GM23338 (cell line): Measurements from ENCODE around the gene APBA1. TPM values are rescaled to one million over a fixed set of nuclear protein-coding genes. Genes with fewer than 3 reads are reported as not detected.

ENCODE experiments used
- ATAC-seq: fragments of 200-7000 bp; cut with Tn5 transposase; 3 replicates; pipeline ENCODE4 v1.9.1; 2020
- DNase-seq: peaks from one replicate; pipeline ENCODE4 v3.0.0-alpha.2; 2015; ENCODE audit warnings: low spot score
- H2AFZ ChIP-seq: fragments of 200-600 bp; sonication (generic); 2 replicates; pipeline ENCODE4 v1.8.0; 2016; ENCODE audit warnings: antibody characterized with exemption, mild to moderate bottlenecking, moderate library complexity
- H3F3A ChIP-seq: fragments of 200-600 bp; sonication (generic); replicated peaks from 2 replicates; pipeline ENCODE4 v1.8.0; 2017; ENCODE audit warnings: antibody characterized with exemption, mixed run types, low read depth
- H3K27ac ChIP-seq: fragments of 200-600 bp; sonication (generic); 2 replicates; pipeline ENCODE4 v1.6.1; 2016; ENCODE audit warnings: low read depth
- H3K27me3 ChIP-seq: fragments of 200-600 bp; sonication (generic); 2 replicates; pipeline ENCODE4 v1.8.0; 2016; ENCODE audit warnings: mild to moderate bottlenecking, mixed run types, moderate library complexity; ENCODE audit not compliant: insufficient read depth
- H3K36me3 ChIP-seq: fragments of 200-600 bp; sonication (generic); 2 replicates; pipeline ENCODE4 v1.8.0; 2016; ENCODE audit warnings: mild to moderate bottlenecking; ENCODE audit not compliant: insufficient read depth
- H3K4me1 ChIP-seq: fragments of 200-600 bp; sonication (generic); 2 replicates; pipeline ENCODE4 v1.8.0; 2016; ENCODE audit warnings: mild to moderate bottlenecking, moderate library complexity; ENCODE audit not compliant: insufficient read depth
- H3K4me2 ChIP-seq: fragments of 200-600 bp; sonication (generic); 2 replicates; pipeline ENCODE4 v1.7.1; 2017; ENCODE audit warnings: mixed run types
- H3K4me3 ChIP-seq: fragments of 200-600 bp; sonication (generic); 2 replicates; pipeline ENCODE4 v1.6.1; 2016; ENCODE audit warnings: mixed run types
- H3K79me2 ChIP-seq: fragments of 200-600 bp; sonication (generic); replicated peaks from 2 replicates; pipeline ENCODE4 v1.8.0; 2017; ENCODE audit warnings: mild to moderate bottlenecking; ENCODE audit not compliant: insufficient read depth
- H3K9me2 ChIP-seq: fragments of 200-600 bp; sonication (generic); 2 replicates; pipeline ENCODE4 v1.8.0; 2017; ENCODE audit not compliant: insufficient read depth
- H4K20me1 ChIP-seq: fragments of 200-600 bp; sonication (generic); replicated peaks from 2 replicates; pipeline ENCODE4 v1.8.0; 2017; ENCODE audit warnings: mild to moderate bottlenecking; ENCODE audit not compliant: insufficient read depth
- H3K27ac Mint-ChIP-seq: 2 replicates; pipeline ENCODE4 v1.8.0; 2020; ENCODE audit warnings: inconsistent platforms, mild to moderate bottlenecking, moderate library complexity, mixed read lengths
- H3K27me3 Mint-ChIP-seq: 3 replicates; pipeline ENCODE4 v1.8.0; 2022; ENCODE audit warnings: low read depth, mild to moderate bottlenecking, moderate library complexity, mixed read lengths, inconsistent platforms; ENCODE audit not compliant: insufficient read depth, poor library complexity
- H3K36me3 Mint-ChIP-seq: 3 replicates; pipeline ENCODE4 v1.8.0; 2021; ENCODE audit warnings: low read depth, mild to moderate bottlenecking, inconsistent platforms, moderate library complexity, mixed read lengths
- H3K4me1 Mint-ChIP-seq: 3 replicates; pipeline ENCODE4 v1.8.0; 2020; ENCODE audit warnings: mild to moderate bottlenecking, inconsistent platforms, mixed read lengths
- H3K4me3 Mint-ChIP-seq: 3 replicates; pipeline ENCODE4 v1.8.0; 2021; ENCODE audit warnings: moderate library complexity, mild to moderate bottlenecking, inconsistent platforms, mixed read lengths
- H3K9me3 Mint-ChIP-seq: 3 replicates; pipeline ENCODE4 v1.8.0; 2020; ENCODE audit warnings: moderate library complexity, mild to moderate bottlenecking, inconsistent platforms, mixed read lengths
- CREB1 ChIP-seq: fragments of 250-450 bp; sonication (Bioruptor Pico); IDR thresholded peaks from 2 replicates; pipeline ENCODE4 v1.5.0; 2020; ENCODE audit warnings: low read depth, mild to moderate bottlenecking, moderate library complexity
- EZH2 ChIP-seq: fragments of 200-600 bp; sonication (generic); IDR thresholded peaks from one replicate; pipeline ENCODE4 v1.8.0; 2017; ENCODE audit warnings: antibody characterized with exemption, mild to moderate bottlenecking, low read depth; ENCODE audit not compliant: unreplicated experiment
- NANOG ChIP-seq: IDR thresholded peaks from 2 replicates; pipeline ENCODE4 v1.6.1; 2016; ENCODE audit warnings: antibody characterized with exemption, borderline replicate concordance
- POLR2AphosphoS5 ChIP-seq: IDR thresholded peaks from 2 replicates; pipeline ENCODE4 v1.6.1; 2016; ENCODE audit warnings: antibody characterized with exemption, low read depth
- STAT1 ChIP-seq: IDR thresholded peaks from one replicate; pipeline ENCODE4 v1.6.1; 2016; ENCODE audit warnings: antibody characterized with exemption; ENCODE audit not compliant: unreplicated experiment
- ZNF114 ChIP-seq: fragments of 250-450 bp; sonication (Bioruptor Pico); IDR thresholded peaks from 2 replicates; pipeline ENCODE4 v1.5.0; 2020; ENCODE audit warnings: mild to moderate bottlenecking, moderate library complexity
- ZNF331 ChIP-seq: fragments of 250-450 bp; sonication (Bioruptor Pico); IDR thresholded peaks from 2 replicates; pipeline ENCODE4 v1.5.0; 2020; ENCODE audit warnings: low read depth, mild to moderate bottlenecking, moderate library complexity
- ZNF462 ChIP-seq: fragments of 250-450 bp; sonication (Bioruptor Pico); IDR thresholded peaks from 2 replicates; pipeline ENCODE4 v1.5.0; 2020; ENCODE audit warnings: mild to moderate bottlenecking, moderate library complexity
- polyA plus RNA-seq: library from polyadenylated mRNA; unstranded; fragments of >200 nt; fragmentation: Nextera tagmentation; extraction: Ambion mirVana; gene quantifications from 2 replicates; pipeline ENCODE4 v1.2.1, GENCODE V29; 2016
- total RNA-seq: library from RNA; depleted of rRNA; stranded (reverse); fragments of >200 nt; shearing (Covaris generic); gene quantifications from 2 replicates; pipeline ENCODE4 v1.2.3, GENCODE V29; 2014

Gene APBA1
- total and polyA plus RNA-seq, 2 experiments from 2014 or later: 0.26 to 1.0 TPM

- Histone ChIP-seq H3K4me2 (no peak overlapping the region), H3K4me1 (peaks cover 4% of the 10 kb centered on the region; the same call in 1 of the 2 replicates), H3K27ac (no peak overlapping the region), H2AFZ (no peak overlapping the region), H3K4me3 (no peak overlapping the region), H3K9me2 (no peaks in the 10 kb centered on the region), H3K27me3 (no peaks in the 10 kb centered on the region), H3F3A (no peaks in the 10 kb centered on the region), H3K36me3 (no peaks in the 10 kb centered on the region), H3K79me2 (no peaks in the 10 kb centered on the region), H4K20me1 (no peaks in the 10 kb centered on the region)
- H3K4me3 Mint-ChIP-seq: no peak overlapping the region
- ATAC-seq (no peak), DNase-seq (no peak)
- no peaks in the 10 kb centered on the region for H3K9me3 Mint-ChIP-seq
- TF ChIP-seq ZNF331 (CRISPR knock-in tag): no peak
- H3K36me3 Mint-ChIP-seq: no peaks in the 10 kb centered on the region
- H3K27ac Mint-ChIP-seq: no peak overlapping the region
- H3K4me1 Mint-ChIP-seq: peaks cover 23% of the 10 kb centered on the region; the same call in 2 of the 3 replicates
- H3K27me3 Mint-ChIP-seq: no peaks in the 10 kb centered on the region
Measured at GRCh38 chr9:69499407-69499806, 172.8 kb downstream of the APBA1 start.

- Histone ChIP-seq H4K20me1 (no peaks in the 10 kb centered on the region), H3K4me1 (peaks cover 4% of the 10 kb centered on the region; the same call in 1 of the 2 replicates), H3K4me2 (no peak overlapping the region), H3K4me3 (no peak overlapping the region), H3K27ac (no peak overlapping the region), H3F3A (no peaks in the 10 kb centered on the region), H3K27me3 (no peaks in the 10 kb centered on the region), H2AFZ (no peak overlapping the region), H3K9me2 (no peaks in the 10 kb centered on the region), H3K79me2 (no peaks in the 10 kb centered on the region), H3K36me3 (no peaks in the 10 kb centered on the region)
- Mint-ChIP-seq H3K27me3 (no peaks in the 10 kb centered on the region), H3K9me3 (no peaks in the 10 kb centered on the region), H3K27ac (no peak overlapping the region), H3K36me3 (no peaks in the 10 kb centered on the region), H3K4me1 (peaks cover 23% of the 10 kb centered on the region; the same call in 2 of the 3 replicates), H3K4me3 (no peak overlapping the region)
- DNase-seq (no peak), ATAC-seq (no peak)
- no peak for TF ChIP-seq NANOG
- TF ChIP-seq POLR2AphosphoS5: no peak
- TF ChIP-seq STAT1: no peak
- no peak for TF ChIP-seq ZNF114 (CRISPR knock-in tag)
- TF ChIP-seq CREB1 (CRISPR knock-in tag): no peak
- TF ChIP-seq ZNF462 (CRISPR knock-in tag): no peak
- no peak for TF ChIP-seq EZH2
Measured at GRCh38 chr9:69498470-69498869, 173.7 kb downstream of the APBA1 start.
